Small intestine (tissue), 7 donors: ENCODE data around the gene SLC5A2. TPM values are rescaled to one million over a fixed set of nuclear protein-coding genes. Genes with fewer than 3 reads are reported as not detected.
A peak's percentile ranks its signal among the peaks of the same experiment; 100 is the strongest.

ENCODE experiments used
- DNase-seq, 2 donors: peaks; one replicate each; pipeline versions ENCODE4 v3.0.0 to v3.0.0-alpha.2; 2013
- FAIRE-seq: peaks from 2 replicates; lab custom pipeline; 2012; peaks lifted over from hg19 to GRCh38; lab: Jason Lieb, UNC
- H3K27ac ChIP-seq, 3 donors: one replicate each; pipeline ENCODE4 v1.5.1; 2013; ENCODE audit warnings: low read length in 2 of 3, mild to moderate bottlenecking in 2 of 3, control low read depth in 1 of 3, inconsistent platforms in 1 of 3, low read depth in 1 of 3, moderate library complexity in 1 of 3
- H3K27me3 ChIP-seq, 3 donors: one replicate each; pipeline ENCODE4 v1.6.1; 2013; ENCODE audit warnings: low read length in 3 of 3, inconsistent platforms in 1 of 3; ENCODE audit not compliant: control insufficient read depth in 3 of 3, insufficient read depth in 3 of 3
- H3K36me3 ChIP-seq, 3 donors: one replicate each; pipeline ENCODE4 v1.6.1; 2013; ENCODE audit warnings: low read length in 3 of 3, inconsistent platforms in 1 of 3, low read depth in 1 of 3, mild to moderate bottlenecking in 1 of 3, moderate library complexity in 1 of 3; ENCODE audit not compliant: control insufficient read depth in 3 of 3, insufficient read depth in 2 of 3
- H3K4me1 ChIP-seq, 3 donors: one replicate each; pipeline ENCODE4 v1.6.1; 2013; ENCODE audit warnings: low read length in 2 of 3, inconsistent platforms in 1 of 3, low read depth in 1 of 3, mild to moderate bottlenecking in 1 of 3, moderate library complexity in 1 of 3; ENCODE audit not compliant: control insufficient read depth in 3 of 3, insufficient read depth in 2 of 3
- H3K4me3 ChIP-seq, 3 donors: one replicate each; pipeline ENCODE4 v1.5.1; 2013; ENCODE audit warnings: low read length in 3 of 3, control low read depth in 1 of 3, inconsistent platforms in 1 of 3, low read depth in 1 of 3, mild to moderate bottlenecking in 1 of 3, moderate library complexity in 1 of 3
- H3K9me3 ChIP-seq, 2 donors: one replicate each; pipeline ENCODE4 v1.6.1; 2013; ENCODE audit warnings: low read depth in 1 of 2, low read length in 1 of 2; ENCODE audit not compliant: control insufficient read depth in 2 of 2, insufficient read depth in 1 of 2
- WGBS, 3 donors: extraction: QIAGEN DNeasy Blood & Tissue Kit; methylation state at CpG; one replicate each; pipeline ENCODE4 v1.1.7; 2013; 5-methylcytosine and 5-hydroxymethylcytosine counted together
- polyA plus RNA-seq, 4 donors: library from polyadenylated mRNA; stranded (reverse) in 3 of 4; unstranded in 1 of 4; fragments of 200-250 nt in 3 of 4; fragments of 120-200 nt in 1 of 4; gene quantifications; one replicate each; pipeline versions ENCODE4 v1.2.1 to v1.2.3, GENCODE V29; 2013
- donor health status: healthy with polysubstance abuse.
- donor health status: control.
- donor health status: control.
- donor health status: Bipolar disorder and iron deficiency.
- donor health status: healthy.

The SLC5A2 gene
- polyA plus RNA-seq, 4 donors, result 0.81 to 10.4 (median 1.6) TPM

DNA sequence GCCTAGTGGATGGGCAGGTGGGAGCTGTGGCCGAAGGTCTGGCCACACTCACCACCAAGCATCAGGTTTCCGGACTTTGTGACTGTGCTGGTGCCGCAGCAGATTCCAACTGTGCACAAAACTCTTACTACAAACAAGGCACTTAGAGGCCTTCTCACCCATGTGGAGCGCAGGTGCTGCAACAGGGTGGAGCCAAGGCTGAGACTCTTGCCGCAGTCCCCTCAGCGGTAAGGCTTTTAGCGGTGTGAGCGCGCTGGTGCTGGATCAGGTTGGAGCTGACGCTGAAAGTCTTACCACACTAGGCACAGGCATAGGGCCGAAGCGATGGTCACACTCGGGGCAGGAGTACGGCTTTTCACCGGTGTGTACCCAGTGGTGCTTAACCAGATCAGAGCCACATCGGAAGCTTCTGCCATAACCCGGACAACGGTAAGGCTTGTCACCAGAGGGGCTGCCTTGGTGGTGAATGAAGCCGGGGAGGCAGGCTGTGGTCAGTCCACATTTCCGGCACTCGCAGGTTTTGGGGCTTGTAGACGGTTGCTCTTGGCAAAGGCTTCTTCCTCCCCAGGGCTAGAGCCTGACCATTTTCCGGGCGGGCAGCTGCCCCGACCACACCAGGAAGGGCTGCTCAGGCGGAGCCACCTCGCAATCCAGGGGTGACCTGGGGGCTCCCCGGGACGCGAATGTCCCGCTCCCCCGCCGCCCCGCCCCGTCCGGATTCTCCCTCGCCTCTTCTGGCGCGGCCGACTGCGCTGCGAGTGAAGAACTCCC lies 24.7 kb upstream of the SLC5A2 start:
- no peak for FAIRE-seq
- WGBS, 3 donors, result 0 to 1% (median 0%) methylated on average over 38 to 42 of the region's 42 CpGs
- peaks cover 0 to 38% (median 0%) of the 10 kb centered on the region in 3 donors for H3K36me3 ChIP-seq
- H3K4me3 ChIP-seq, result peak overlapping the region; percentile 68 to 85 (median 69)
- no peaks in the 10 kb centered on the region for H3K9me3 ChIP-seq
- no peaks in the 10 kb centered on the region for H3K27me3 ChIP-seq
- peak; percentile 70 to 83 for DNase-seq
- H3K4me1 ChIP-seq, result peaks cover 6 to 31% (median 6%) of the 10 kb centered on the region in 3 donors
- peak overlapping the region; percentile 75 to 99 (median 99) for H3K27ac ChIP-seq

DNA sequence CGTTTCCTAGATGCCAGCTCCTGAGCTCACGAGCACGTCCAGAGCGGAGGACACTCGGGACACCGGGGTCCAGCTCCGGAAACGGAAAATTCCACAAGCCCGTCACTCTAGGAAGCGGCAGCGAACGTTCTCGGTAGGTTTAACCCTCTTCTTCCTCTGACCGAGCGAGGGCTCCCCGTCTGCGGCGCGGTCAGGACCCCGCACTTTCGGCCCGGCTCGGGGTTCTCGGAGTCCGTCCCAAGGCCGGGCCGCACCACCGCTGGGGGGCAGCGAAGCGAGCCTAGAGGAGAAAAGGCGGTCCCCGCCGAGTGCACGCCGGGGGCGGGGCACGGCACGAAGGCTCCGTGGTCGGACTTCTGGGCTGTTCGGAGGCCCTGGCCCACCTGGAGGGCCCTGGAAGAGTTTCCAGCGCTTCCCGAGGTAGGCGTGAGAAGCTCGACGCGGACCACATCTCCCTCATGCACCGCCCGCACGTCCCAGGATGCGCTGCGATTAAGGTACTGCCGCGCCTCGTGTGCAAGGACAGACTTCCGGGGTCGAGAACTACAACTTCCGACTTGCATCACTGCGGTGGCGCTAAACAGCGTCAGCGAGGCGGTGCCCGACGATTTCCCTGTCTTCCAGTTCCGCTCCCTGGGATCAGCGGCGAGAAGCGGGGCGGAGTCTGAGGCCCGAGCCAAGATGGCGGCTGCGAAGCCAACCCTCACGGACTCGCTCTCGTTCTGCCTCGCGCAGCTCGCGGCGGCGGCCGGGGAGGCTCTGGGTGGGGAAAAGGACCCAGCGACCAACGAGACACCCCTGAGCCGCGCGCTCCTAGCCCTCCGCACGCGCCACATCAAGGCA lies 23.9 kb upstream of the SLC5A2 start, which contains the start of gene ARMC5:
TSS of gene ARMC5 (plus strand) at position 658 of the 843 bp plus-strand sequence. CDS start at position 682, 24 bp downstream.
- no peaks in the 10 kb centered on the region for H3K27me3 ChIP-seq
- peak within 1 kb of the TSS; percentile 68 to 85 (median 69) for H3K4me3 ChIP-seq
- H3K9me3 ChIP-seq, result no peaks in the 10 kb centered on the region
- peaks cover 2 to 27% (median 3%) of the 10 kb centered on the region in 3 donors for H3K4me1 ChIP-seq
- 0 to 1% (median 0%) methylated on average over 72 to 91 of the region's 91 CpGs for WGBS, 3 donors
- FAIRE-seq (no peak), DNase-seq (peak; percentile 98 to 99)
- H3K27ac ChIP-seq, result peak within 1 kb of the TSS; percentile 88 to 99 (median 99)
- H3K36me3 ChIP-seq, result peaks cover 0 to 46% (median 3%) of the 10 kb centered on the region in 3 donors

DNA sequence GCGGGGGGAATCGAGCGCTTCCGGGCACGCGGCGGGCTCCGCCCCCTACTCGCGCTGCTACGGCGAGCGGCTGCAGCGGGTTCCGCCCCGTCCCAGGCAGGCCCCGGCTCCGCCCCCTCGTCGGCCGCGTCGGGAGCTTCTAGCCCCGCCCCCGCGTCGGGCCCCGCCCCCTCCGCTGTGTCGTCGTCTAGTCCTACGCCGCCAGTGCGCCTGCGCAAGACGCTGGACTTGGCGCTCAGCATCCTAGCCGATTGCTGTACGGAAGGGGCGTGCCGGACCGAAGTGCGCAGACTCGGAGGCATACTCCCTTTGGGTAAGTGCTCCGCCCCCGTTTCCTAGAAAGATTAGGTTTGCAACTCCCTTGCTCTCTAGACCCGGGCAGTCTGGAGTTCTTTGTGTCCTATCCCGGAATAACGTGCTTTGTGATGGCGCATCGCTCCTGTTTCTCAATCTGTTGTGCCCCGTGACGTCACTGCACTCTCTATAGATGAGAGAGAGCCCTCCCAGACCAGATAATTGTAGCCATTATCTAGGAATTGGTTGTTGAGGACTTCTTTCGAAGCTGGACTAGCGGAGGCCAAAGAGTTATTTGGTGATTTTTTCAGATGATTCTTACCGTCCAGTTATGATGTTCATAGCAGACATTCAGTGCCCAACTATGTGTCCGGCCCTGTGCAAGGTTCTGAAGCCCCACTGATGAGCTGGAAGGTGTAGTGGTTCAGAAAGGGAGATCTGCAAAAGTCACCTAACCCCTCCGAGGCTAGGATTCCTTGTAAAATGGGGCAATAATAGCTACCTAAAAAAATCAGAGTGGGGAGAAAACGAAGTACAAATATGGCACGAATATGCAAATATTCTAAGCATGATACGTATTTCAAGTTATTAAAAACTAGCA lies 23.0 kb upstream of the SLC5A2 start:
- Histone ChIP-seq H3K36me3 (peaks cover 0 to 53% (median 3%) of the 10 kb centered on the region in 3 donors), H3K27ac (peak overlapping the region; percentile 88 to 99 (median 99)), H3K27me3 (no peaks in the 10 kb centered on the region), H3K4me3 (peak overlapping the region; percentile 68 to 85 (median 69)), H3K9me3 (no peaks in the 10 kb centered on the region), H3K4me1 (peaks cover 3 to 27% (median 5%) of the 10 kb centered on the region in 3 donors)
- WGBS, 3 donors, result 2 to 3% (median 2%) methylated on average over 54 to 61 of the region's 61 CpGs
- DNase-seq (peak; percentile 100), FAIRE-seq (no peak)

DNA sequence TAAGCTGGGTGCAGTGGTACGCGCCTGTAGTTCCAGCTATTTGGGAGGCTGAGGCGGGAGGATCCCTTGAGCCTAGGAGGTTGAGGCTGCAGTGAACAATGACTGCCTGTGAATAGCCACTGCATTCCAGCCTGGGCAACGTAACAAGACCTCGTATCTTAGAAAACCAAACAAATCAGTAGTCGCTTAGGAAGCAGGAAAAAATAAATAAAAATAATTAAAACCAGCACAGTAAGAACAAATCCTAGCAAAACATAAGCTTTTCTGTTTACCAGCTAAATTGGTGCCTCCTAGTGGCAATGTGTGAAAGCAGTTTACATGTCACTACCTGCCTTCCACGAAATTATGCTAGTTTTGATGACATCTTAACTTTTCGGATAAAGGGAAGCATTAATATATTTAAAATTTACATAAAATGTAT lies 22.3 kb upstream of the SLC5A2 start:
- H3K9me3 ChIP-seq, result no peaks in the 10 kb centered on the region
- peak overlapping the region in 1 of 3 donors; percentile 47 for H3K4me3 ChIP-seq
- H3K27me3 ChIP-seq, result no peaks in the 10 kb centered on the region
- peak; percentile 51 to 54 for DNase-seq
- H3K36me3 ChIP-seq, result peaks cover 0 to 56% (median 3%) of the 10 kb centered on the region in 3 donors
- WGBS, 3 donors, result 52 to 54% (median 53%) methylated on average over 8 of the region's 8 CpGs
- peaks cover 3 to 22% (median 5%) of the 10 kb centered on the region in 3 donors for H3K4me1 ChIP-seq
- H3K27ac ChIP-seq, result peak overlapping the region; percentile 73 to 89 (median 82)
- FAIRE-seq, result no peak

DNA sequence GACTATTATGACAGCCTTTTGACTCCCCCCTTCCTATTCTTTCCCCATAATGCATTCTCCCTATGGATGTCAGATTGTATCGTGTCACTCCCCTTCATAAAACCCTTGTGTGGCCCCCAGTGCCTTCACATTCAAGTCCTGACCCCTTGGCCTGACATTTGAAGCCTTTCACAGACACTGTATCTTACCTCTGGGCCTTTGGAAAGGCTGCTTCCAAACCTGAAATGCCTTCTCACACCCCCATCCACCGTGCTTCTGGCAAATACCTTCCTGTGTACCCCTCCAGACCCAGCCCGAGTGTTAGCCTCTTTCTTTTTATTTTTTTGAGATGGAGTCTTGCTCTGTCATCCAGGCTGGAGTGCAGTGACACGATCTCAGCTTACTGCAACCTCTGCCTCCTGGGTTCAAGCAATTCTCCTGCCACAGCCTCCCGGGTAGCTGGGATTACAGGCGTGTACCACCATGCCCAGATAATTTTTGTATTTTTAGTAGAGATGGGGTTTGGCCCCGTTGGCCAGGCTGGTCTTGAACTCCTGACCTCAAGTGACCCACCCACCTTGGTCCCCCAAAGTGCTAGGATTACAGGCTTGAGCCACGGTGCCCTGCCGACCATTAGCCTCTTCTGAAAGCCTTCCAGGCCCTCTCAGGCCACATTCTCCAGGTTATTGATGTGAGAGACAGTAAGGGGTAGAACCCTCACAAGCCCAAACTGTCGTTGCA lies 21.6 kb upstream of the SLC5A2 start:
- no peak overlapping the region for H3K4me3 ChIP-seq
- DNase-seq, result no peak
- 87 to 91% (median 90%) methylated on average over 10 of the region's 10 CpGs for WGBS, 3 donors
- H3K27me3 ChIP-seq, result no peaks in the 10 kb centered on the region
- H3K27ac ChIP-seq, result no peak overlapping the region
- H3K36me3 ChIP-seq, result peaks cover 0 to 59% (median 3%) of the 10 kb centered on the region in 3 donors
- FAIRE-seq, result no peak
- H3K9me3 ChIP-seq, result no peaks in the 10 kb centered on the region
- H3K4me1 ChIP-seq, result peaks cover 3 to 20% (median 5%) of the 10 kb centered on the region in 3 donors

DNA sequence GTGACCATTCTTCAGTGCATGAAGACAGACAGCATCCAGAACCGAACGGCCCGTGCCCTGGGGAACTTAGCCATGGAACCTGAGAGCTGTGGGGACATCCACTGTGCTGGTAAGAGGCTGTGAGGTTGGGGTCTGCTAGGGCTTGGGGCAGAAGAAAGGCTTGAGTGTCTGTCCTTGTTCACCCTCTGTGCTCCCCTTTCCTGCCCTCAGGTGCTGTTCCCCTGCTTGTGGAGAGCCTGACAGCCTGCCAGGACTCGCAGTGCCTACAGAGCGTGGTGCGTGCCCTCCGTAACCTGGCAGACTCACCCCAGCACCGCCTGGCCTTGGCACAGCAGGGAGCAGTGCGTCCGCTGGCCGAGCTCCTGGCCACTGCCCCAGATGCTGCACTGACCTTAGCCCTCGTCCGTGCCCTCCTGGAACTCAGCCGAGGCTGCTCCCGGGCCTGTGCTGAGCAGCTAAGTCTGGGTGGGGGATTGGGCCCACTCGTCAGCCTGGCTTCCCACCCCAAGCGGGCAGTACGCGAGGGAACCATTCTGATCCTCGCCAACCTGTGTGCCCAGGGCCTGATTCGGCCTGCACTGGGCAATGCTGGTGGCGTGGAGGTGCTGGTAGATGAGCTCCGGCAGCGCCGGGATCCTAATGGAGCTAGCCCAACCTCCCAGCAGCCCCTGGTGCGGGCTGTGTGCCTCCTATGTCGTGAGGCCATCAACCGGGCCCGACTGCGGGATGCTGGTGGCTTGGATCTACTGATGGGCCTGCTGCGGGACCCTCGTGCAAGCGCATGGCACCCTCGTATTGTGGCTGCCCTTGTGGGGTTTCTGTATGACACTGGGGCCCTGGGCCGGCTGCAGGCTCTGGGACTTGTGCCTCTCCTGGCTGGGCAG lies 20.8 kb upstream of the SLC5A2 start:
- no peaks in the 10 kb centered on the region for H3K9me3 ChIP-seq
- H3K27ac ChIP-seq, result no peak overlapping the region
- DNase-seq (no peak), FAIRE-seq (no peak)
- WGBS, 3 donors, result 95% methylated on average over 35 of the region's 35 CpGs
- peaks cover 0 to 13% (median 3%) of the 10 kb centered on the region in 3 donors for H3K4me1 ChIP-seq
- no peaks in the 10 kb centered on the region for H3K27me3 ChIP-seq
- peaks cover 0 to 59% (median 3%) of the 10 kb centered on the region in 3 donors for H3K36me3 ChIP-seq
- H3K4me3 ChIP-seq, result no peak overlapping the region
